Loucy (cell line): ENCODE measurements around the gene KBTBD2.
"Not testable (repeated sequence)": the region's sequence is repeated elsewhere in the genome, so short reads cannot be mapped to it uniquely, and the experiment has no call there.

Source experiments
- H2AFZ ChIP-seq: fragments of 200-600 bp; sonication (generic); 2 replicates; pipeline ENCODE4 v1.6.0; 2016; ENCODE audit warnings: antibody characterized with exemption, mild to moderate bottlenecking, low read length, moderate library complexity
- H3F3A ChIP-seq: fragments of 200-600 bp; 2 replicates; pipeline ENCODE4 v1.6.0; 2016; ENCODE audit warnings: antibody characterized with exemption, low read depth, mild to moderate bottlenecking
- H3K27me3 ChIP-seq: fragments of 200-600 bp; sonication (generic); 2 replicates; pipeline ENCODE4 v1.6.1; 2014; ENCODE audit warnings: low read length, mild to moderate bottlenecking; ENCODE audit not compliant: insufficient read depth, poor library complexity, severe bottlenecking
- H3K36me3 ChIP-seq: fragments of 200-600 bp; sonication (generic); 2 replicates; pipeline ENCODE4 v1.6.1; 2016; ENCODE audit warnings: low read length; ENCODE audit not compliant: insufficient read depth
- H3K4me1 ChIP-seq: fragments of 200-600 bp; sonication (generic); 2 replicates; pipeline ENCODE4 v1.5.1; 2014; ENCODE audit warnings: low read length, mild to moderate bottlenecking; ENCODE audit not compliant: insufficient read depth, poor library complexity, severe bottlenecking
- H3K4me2 ChIP-seq: fragments of 200-600 bp; sonication (generic); 2 replicates; pipeline ENCODE4 v1.6.0; 2014; ENCODE audit warnings: antibody characterized with exemption, low read length, low read depth, mild to moderate bottlenecking; ENCODE audit not compliant: poor library complexity, severe bottlenecking
- H3K4me3 ChIP-seq: fragments of 200-600 bp; sonication (generic); 2 replicates; pipeline ENCODE4 v1.5.1; 2014; ENCODE audit warnings: low read length, mild to moderate bottlenecking, mixed read lengths; ENCODE audit not compliant: poor library complexity, severe bottlenecking
- H3K79me2 ChIP-seq: fragments of 200-600 bp; sonication (generic); 2 replicates; pipeline ENCODE4 v1.6.1; 2014; ENCODE audit warnings: low read length; ENCODE audit not compliant: insufficient read depth
- H3K9ac ChIP-seq: fragments of 200-600 bp; sonication (generic); 2 replicates; pipeline ENCODE4 v1.6.0; 2014; ENCODE audit warnings: mild to moderate bottlenecking, low read depth, low read length, moderate library complexity; ENCODE audit not compliant: poor library complexity, severe bottlenecking
- H3K9me2 ChIP-seq: fragments of 200-600 bp; sonication (generic); replicated peaks from 2 replicates; pipeline ENCODE4 v1.6.1; 2016; ENCODE audit warnings: low read depth, low read length, mixed read lengths
- H3K9me3 ChIP-seq: fragments of 200-600 bp; sonication (generic); 2 replicates; pipeline ENCODE4 v1.6.1; 2014; ENCODE audit warnings: mild to moderate bottlenecking, antibody characterized with exemption, low read length, low read depth; ENCODE audit not compliant: insufficient read depth
- H4K20me1 ChIP-seq: fragments of 200-600 bp; sonication (generic); 2 replicates; pipeline ENCODE4 v1.6.0; 2014; ENCODE audit warnings: antibody characterized with exemption, low read length, mild to moderate bottlenecking; ENCODE audit not compliant: insufficient read depth, poor library complexity, severe bottlenecking
- CTCF ChIP-seq: fragments of 200-600 bp; sonication (generic); conservative IDR thresholded peaks from 2 replicates; pipeline ENCODE4 v1.5.1; 2014; ENCODE audit warnings: mild to moderate bottlenecking, antibody characterized with exemption, low read length
- EZH2phosphoT487 ChIP-seq: fragments of 200-600 bp; IDR thresholded peaks from 2 replicates; pipeline ENCODE4 v1.6.1; 2018; ENCODE audit warnings: antibody characterized with exemption, mild to moderate bottlenecking, moderate library complexity, borderline replicate concordance

The KBTBD2 gene

GRCh38 chr7:32879460-32879859, 12.1 kb downstream of the KBTBD2 start:
- TF ChIP-seq EZH2phosphoT487 (no peak), CTCF (no peak)
- H3K36me3 ChIP-seq = peaks cover 29% of the 10 kb centered on the region; the same call in 1 of the 2 replicates
- peak overlapping the region; percentile 52 for H3K4me2 ChIP-seq
- peak overlapping the region; percentile 12 for H3K9ac ChIP-seq
- H3K27me3 ChIP-seq = no peaks in the 10 kb centered on the region
- peaks cover 24% of the 10 kb centered on the region for H3K4me1 ChIP-seq
- H3K79me2 ChIP-seq = peaks cover 100% of the 10 kb centered on the region
- H3K9me2 ChIP-seq = no peaks in the 10 kb centered on the region
- peaks cover 75% of the 10 kb centered on the region for H4K20me1 ChIP-seq
- no peaks in the 10 kb centered on the region for H3K9me3 ChIP-seq
- no peak overlapping the region for H2AFZ ChIP-seq
- H3K4me3 ChIP-seq = no peak overlapping the region
- no peaks in the 10 kb centered on the region for H3F3A ChIP-seq

DNA sequence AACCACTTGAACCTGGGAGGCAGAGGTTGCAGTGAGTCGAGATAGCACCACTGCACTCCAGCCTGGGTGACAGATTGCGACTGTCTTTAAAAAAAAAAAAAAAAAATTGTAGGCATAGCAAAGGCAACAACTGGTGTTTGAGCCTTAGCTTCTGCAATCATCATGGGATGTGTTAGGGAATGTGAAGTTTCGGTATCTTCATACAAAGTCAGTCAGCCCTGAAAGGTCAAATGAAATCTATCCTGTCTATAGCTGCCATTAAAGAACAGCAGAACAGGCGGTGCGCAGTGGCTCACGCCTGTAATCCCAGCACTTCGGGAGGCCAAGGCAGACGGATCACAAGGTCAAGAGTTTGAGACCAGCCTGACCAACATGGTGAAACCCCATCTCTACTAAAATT, 13.5 kb downstream of the KBTBD2 start:
- H4K20me1 ChIP-seq = peaks cover 64% of the 10 kb centered on the region
- peak overlapping the region; percentile 52 for H3K4me2 ChIP-seq
- not testable (repeated sequence) for H3K4me3 ChIP-seq, H3F3A ChIP-seq, H3K9me3 ChIP-seq, H3K9me2 ChIP-seq, H3K9ac ChIP-seq, H3K27me3 ChIP-seq, H2AFZ ChIP-seq
- peaks cover 41% of the 10 kb centered on the region; the same call in 1 of the 2 replicates for H3K36me3 ChIP-seq
- peaks cover 19% of the 10 kb centered on the region for H3K4me1 ChIP-seq
- H3K79me2 ChIP-seq = peaks cover 93% of the 10 kb centered on the region

GRCh38 chr7:32872421-32872820, 19.1 kb downstream of the KBTBD2 start:
- Histone ChIP-seq H3K4me1 (peaks cover 4% of the 10 kb centered on the region), H3K4me3 (no peak overlapping the region), H3K9me2 (no peaks in the 10 kb centered on the region), H4K20me1 (peaks cover 25% of the 10 kb centered on the region), H3K27me3 (no peaks in the 10 kb centered on the region), H3F3A (no peaks in the 10 kb centered on the region), H2AFZ (no peak overlapping the region), H3K79me2 (peaks cover 51% of the 10 kb centered on the region), H3K9me3 (no peaks in the 10 kb centered on the region), H3K36me3 (peaks cover 85% of the 10 kb centered on the region), H3K4me2 (no peak overlapping the region), H3K9ac (no peak overlapping the region)
- no peak for TF ChIP-seq EZH2phosphoT487
- no peak for TF ChIP-seq CTCF

DNA sequence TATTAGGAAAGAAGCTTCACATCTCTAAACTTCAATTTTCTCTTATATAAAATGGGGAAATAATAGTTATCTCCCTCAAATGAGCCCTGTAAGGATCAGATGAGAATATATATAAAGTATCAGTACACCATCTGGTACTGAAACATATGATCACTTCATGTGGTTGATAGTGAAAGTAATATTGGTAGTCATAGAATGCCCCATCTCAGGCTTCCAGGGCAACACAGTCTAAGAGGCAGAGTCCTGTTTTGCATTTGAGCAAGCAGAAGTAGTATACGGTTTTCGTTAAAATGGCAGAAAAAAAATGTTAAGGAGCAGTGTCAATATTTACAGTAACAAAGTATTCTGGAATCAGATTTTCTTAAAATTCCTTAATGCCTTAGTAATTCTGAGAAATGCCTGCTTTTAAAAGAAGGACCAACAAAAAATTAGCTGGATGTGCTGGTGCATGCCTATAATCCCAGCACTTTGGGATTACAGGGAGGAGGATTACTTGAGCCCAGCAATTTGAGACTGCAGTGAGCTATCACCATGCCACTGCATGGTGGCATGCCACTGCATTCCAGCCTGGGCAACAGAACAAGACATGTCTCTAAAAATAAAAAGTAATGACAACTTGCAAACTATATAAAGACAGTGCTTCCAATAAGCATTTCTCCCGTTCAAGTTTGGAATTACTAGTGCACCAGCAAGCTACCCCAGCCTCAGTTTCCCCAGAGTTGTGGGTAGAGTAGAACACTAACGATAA, 19.8 kb downstream of the KBTBD2 start:
- H3F3A ChIP-seq = no peaks in the 10 kb centered on the region
- TF ChIP-seq EZH2phosphoT487 (no peak), CTCF (no peak)
- H3K9me3 ChIP-seq = no peaks in the 10 kb centered on the region
- H4K20me1 ChIP-seq = peaks cover 22% of the 10 kb centered on the region
- H3K27me3 ChIP-seq = no peaks in the 10 kb centered on the region
- peaks cover 88% of the 10 kb centered on the region for H3K36me3 ChIP-seq
- no peak overlapping the region for H2AFZ ChIP-seq
- H3K4me2 ChIP-seq = no peak overlapping the region
- no peaks in the 10 kb centered on the region for H3K9me2 ChIP-seq
- peaks cover 4% of the 10 kb centered on the region for H3K4me1 ChIP-seq
- peaks cover 45% of the 10 kb centered on the region for H3K79me2 ChIP-seq
- H3K4me3 ChIP-seq = no peak overlapping the region
- no peak overlapping the region for H3K9ac ChIP-seq
